Measurements from ENCODE around the gene GRIK3. TPM values are rescaled to one million over a fixed set of nuclear protein-coding genes. Genes with fewer than 3 reads are reported as not detected.

The GRIK3 gene
- total RNA-seq, 1 donor from 2014 or later = not detected

- DNase-seq (ENCODE audit: low spot score) = no peak
Observed at GRCh38 chr1:36835017-36835695, 199.2 kb downstream of the GRIK3 start.

- no peak for DNase-seq (ENCODE audit: low spot score)
Observed at GRCh38 chr1:36834586-36834985, 199.7 kb downstream of the GRIK3 start.

GRCh38 chr1:36831186-36831810 lies 203.0 kb downstream of the GRIK3 start:
- no peak for DNase-seq (ENCODE audit: low spot score)

- no peak for DNase-seq (ENCODE audit: low spot score)
Observed at GRCh38 chr1:36829961-36830360, 204.4 kb downstream of the GRIK3 start.

GRCh38 chr1:36829066-36829465 lies 205.2 kb downstream of the GRIK3 start:
- no peak for DNase-seq (ENCODE audit: low spot score)

- DNase-seq (ENCODE audit: low spot score) = no peak
Observed at GRCh38 chr1:36825226-36825625, 209.1 kb downstream of the GRIK3 start.

GRCh38 chr1:36824390-36824861 lies 209.9 kb downstream of the GRIK3 start:
- no peak for DNase-seq (ENCODE audit: low spot score)

- DNase-seq (ENCODE audit: low spot score) = no peak
Observed at GRCh38 chr1:36822648-36823047, 211.7 kb downstream of the GRIK3 start.

- no peak for DNase-seq (ENCODE audit: low spot score)
Observed at GRCh38 chr1:36821386-36821785, 212.9 kb downstream of the GRIK3 start.

- DNase-seq (ENCODE audit: low spot score) = no peak
Observed at GRCh38 chr1:36818771-36819170, 215.5 kb downstream of the GRIK3 start.

- DNase-seq (ENCODE audit: low spot score) = no peak
Observed at GRCh38 chr1:36816348-36816747, 218.0 kb downstream of the GRIK3 start.

GRCh38 chr1:36814774-36815173 lies 219.5 kb downstream of the GRIK3 start:
- DNase-seq (ENCODE audit: low spot score) = no peak

GRCh38 chr1:36814083-36814482 lies 220.2 kb downstream of the GRIK3 start:
- no peak for DNase-seq (ENCODE audit: low spot score)

GRCh38 chr1:36807262-36807661 lies 227.1 kb downstream of the GRIK3 start:
- DNase-seq (ENCODE audit: low spot score) = no peak

- no peak for DNase-seq (ENCODE audit: low spot score)
Observed at GRCh38 chr1:36805979-36806640, 228.2 kb downstream of the GRIK3 start.

- DNase-seq (ENCODE audit: low spot score) = no peak
Observed at GRCh38 chr1:36804669-36805314, 229.5 kb downstream of the GRIK3 start.

GRCh38 chr1:36803868-36804570 lies 230.3 kb downstream of the GRIK3 start:
- no peak for DNase-seq (ENCODE audit: low spot score)

GRCh38 chr1:36802018-36802417 lies 232.3 kb downstream of the GRIK3 start:
- DNase-seq (ENCODE audit: low spot score) = no peak

- DNase-seq (ENCODE audit: low spot score) = no peak
Observed at GRCh38 chr1:36797761-36798160, 236.6 kb downstream of the GRIK3 start.

GRCh38 chr1:36796733-36797132 lies 237.6 kb downstream of the GRIK3 start:
- DNase-seq (ENCODE audit: low spot score) = no peak

- DNase-seq (ENCODE audit: low spot score) = no peak
Observed at GRCh38 chr1:36796106-36796590, 238.2 kb downstream of the GRIK3 start.
